ENCODE results near the gene ZNF555. TPM values are rescaled to one million over a fixed set of nuclear protein-coding genes. Genes with fewer than 3 reads are reported as not detected.

The ZNF555 gene
- polyA plus RNA-seq, 1 experiment = 7.1 TPM

DNA sequence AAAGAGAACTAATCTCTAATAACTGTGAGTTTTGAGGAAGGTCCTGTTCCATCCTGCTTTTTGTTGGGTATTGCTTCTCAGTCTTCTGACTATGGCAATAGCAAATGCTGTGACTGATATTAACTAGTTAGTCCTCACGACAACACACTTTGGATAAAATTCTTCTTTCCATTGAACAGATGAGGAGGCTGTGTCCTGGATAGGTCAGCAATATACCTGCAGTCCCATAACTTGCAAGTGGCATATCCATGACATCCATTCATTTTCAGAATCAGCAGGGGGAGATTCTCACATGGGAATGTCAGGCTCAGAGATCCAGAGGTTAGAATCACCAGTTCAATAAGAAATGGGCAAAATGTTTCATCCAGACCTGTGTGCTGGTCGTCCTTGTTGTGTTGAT, 14.3 kb upstream of the ZNF555 start:
- ChIA-PET CTCF (no interaction called here), POLR2A (no interaction called here)
- no peak for DNase-seq (ENCODE audit: low read depth, low spot score)
- TF ChIP-seq, protein P1, sequence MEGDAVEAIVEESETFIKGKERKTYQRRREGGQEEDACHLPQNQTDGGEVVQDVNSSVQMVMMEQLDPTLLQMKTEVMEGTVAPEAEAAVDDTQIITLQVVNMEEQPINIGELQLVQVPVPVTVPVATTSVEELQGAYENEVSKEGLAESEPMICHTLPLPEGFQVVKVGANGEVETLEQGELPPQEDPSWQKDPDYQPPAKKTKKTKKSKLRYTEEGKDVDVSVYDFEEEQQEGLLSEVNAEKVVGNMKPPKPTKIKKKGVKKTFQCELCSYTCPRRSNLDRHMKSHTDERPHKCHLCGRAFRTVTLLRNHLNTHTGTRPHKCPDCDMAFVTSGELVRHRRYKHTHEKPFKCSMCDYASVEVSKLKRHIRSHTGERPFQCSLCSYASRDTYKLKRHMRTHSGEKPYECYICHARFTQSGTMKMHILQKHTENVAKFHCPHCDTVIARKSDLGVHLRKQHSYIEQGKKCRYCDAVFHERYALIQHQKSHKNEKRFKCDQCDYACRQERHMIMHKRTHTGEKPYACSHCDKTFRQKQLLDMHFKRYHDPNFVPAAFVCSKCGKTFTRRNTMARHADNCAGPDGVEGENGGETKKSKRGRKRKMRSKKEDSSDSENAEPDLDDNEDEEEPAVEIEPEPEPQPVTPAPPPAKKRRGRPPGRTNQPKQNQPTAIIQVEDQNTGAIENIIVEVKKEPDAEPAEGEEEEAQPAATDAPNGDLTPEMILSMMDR (IDR thresholded peaks at IDR 0.05; ENCODE audit: low read depth, low read length) = no peak
- H3K9me3 ChIP-seq (ENCODE audit: control insufficient read depth, insufficient read depth, low read length) = peaks cover 58% of the 10 kb centered on the region
- H3K4me3 ChIP-seq (ENCODE audit: low read depth, low read length) = no peak overlapping the region
- no peaks in the 10 kb centered on the region for H3K27me3 ChIP-seq (ENCODE audit: control insufficient read depth, insufficient read depth, low read length)
- no peak overlapping the region for H3K27ac ChIP-seq (ENCODE audit: low read depth, low read length)

DNA sequence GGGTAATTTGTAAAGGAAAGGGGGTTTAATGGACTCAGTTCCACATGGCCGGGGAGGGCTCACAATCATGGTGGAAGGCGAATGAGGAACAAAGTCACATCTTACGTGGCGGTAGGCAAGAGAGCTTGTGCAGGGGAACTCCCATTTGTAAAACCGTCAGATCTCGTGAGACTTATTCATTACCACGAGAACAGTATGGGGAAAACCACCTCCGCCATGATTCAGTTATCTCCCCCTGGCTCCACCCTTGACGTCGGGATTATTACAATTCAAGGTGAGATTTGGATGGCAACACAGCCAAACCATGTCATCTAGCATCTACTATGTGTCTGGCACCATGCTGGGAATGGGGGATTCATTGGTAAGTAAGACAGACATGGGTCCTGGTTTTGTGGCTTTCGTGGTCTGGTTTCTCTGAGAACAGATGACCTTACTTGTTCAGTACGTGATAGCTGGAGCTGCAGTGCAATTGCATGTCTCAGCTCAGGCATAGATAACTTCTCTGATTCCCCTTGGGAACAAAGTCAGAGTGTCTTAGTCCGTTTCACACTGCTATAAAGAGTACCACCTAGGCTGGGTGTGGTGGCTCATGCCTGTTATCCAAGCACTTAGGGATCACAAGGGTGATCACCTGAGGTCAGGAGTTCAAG, 13.3 kb upstream of the ZNF555 start:
- CTCF ChIA-PET = no interaction called here
- Histone ChIP-seq H3K27ac (ENCODE audit: low read depth, low read length) (no peak overlapping the region), H3K9me3 (ENCODE audit: control insufficient read depth, insufficient read depth, low read length) (peaks cover 67% of the 10 kb centered on the region), H3K4me3 (ENCODE audit: low read depth, low read length) (no peak overlapping the region), H3K27me3 (ENCODE audit: control insufficient read depth, insufficient read depth, low read length) (no peaks in the 10 kb centered on the region)
- POLR2A ChIA-PET = no interaction called here
- TF ChIP-seq, protein P1 (IDR thresholded peaks at IDR 0.05; ENCODE audit: low read depth, low read length) = no peak
- no peak for DNase-seq (ENCODE audit: low read depth, low spot score)

DNA sequence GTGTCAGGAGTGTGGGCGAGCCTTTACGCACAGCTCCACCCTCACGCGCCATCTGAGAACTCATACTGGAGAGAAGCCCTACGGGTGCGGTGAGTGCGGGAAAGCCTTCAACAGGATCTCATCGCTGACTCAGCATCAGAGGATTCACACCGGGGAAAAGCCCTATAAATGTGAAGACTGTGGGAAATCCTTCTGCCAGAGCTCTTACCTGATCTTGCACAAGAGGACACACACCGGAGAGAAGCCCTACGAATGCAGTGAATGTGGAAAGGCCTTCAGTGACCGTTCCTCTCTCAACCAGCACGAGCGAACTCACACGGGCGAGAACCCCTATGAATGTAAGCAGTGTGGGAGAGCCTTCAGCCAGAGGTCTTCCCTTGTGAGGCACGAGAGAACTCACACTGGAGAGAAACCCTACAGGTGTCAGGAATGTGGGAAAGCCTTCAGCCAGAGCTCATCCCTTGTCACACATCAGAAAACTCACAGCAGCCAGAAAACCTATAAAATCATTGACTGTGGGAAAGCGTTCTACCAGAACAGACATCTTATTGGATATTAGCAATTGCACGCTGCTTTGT, 6.9 kb upstream of the ZNF555 start:
- TF ChIP-seq, protein P1 (IDR thresholded peaks at IDR 0.05; ENCODE audit: low read depth, low read length) = no peak
- peaks cover 88% of the 10 kb centered on the region for H3K9me3 ChIP-seq (ENCODE audit: control insufficient read depth, insufficient read depth, low read length)
- CTCF ChIA-PET = interaction anchor here (1.9 kb wide), 1 partner anchor 15 kb away, joined by 6 read pairs; no protein-coding TSS in a partner anchor

DNA sequence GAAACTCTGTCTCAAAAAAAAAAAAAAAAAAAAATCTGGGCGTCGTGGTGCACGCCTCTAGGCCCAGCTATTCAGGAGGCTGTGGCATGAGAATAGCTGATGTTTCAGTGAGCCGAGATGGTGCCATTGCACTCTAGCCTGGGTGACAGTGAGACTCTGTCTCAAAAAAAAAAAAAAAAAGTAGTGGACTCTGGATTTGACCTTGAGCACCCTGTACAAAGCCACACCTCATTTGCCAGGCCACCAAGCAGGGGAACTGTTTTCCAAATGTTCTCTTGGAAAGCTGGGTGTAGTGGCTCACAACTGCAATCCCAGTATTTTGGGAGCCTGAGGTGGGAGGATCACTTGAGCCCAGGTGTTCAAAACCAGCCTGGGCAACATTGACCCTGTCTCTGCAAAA, 3.8 kb upstream of the ZNF555 start:
- Histone ChIP-seq H3K4me3 (ENCODE audit: low read depth, low read length) (no peak overlapping the region), H3K9me3 (ENCODE audit: control insufficient read depth, insufficient read depth, low read length) (peaks cover 77% of the 10 kb centered on the region), H3K27ac (ENCODE audit: low read depth, low read length) (no peak overlapping the region), H3K27me3 (ENCODE audit: control insufficient read depth, insufficient read depth, low read length) (no peaks in the 10 kb centered on the region)
- TF ChIP-seq, protein P1 (IDR thresholded peaks at IDR 0.05; ENCODE audit: low read depth, low read length) = no peak
- ChIA-PET POLR2A (interaction anchor here (0.6 to 0.7 kb wide), 2 partner anchors 12 to 36 kb away, joined by 3 to 5 read pairs; no protein-coding TSS in a partner anchor), CTCF (no interaction called here)
- DNase-seq (ENCODE audit: low read depth, low spot score) = no peak

More for the DNA sequence above, 6.9 kb upstream of the ZNF555 start:
- Histone ChIP-seq H3K27me3 (ENCODE audit: control insufficient read depth, insufficient read depth, low read length) (no peaks in the 10 kb centered on the region), H3K27ac (ENCODE audit: low read depth, low read length) (no peak overlapping the region), H3K4me3 (ENCODE audit: low read depth, low read length) (no peak overlapping the region)
- no peak for DNase-seq (ENCODE audit: low read depth, low spot score)
- POLR2A ChIA-PET = no interaction called here

DNA sequence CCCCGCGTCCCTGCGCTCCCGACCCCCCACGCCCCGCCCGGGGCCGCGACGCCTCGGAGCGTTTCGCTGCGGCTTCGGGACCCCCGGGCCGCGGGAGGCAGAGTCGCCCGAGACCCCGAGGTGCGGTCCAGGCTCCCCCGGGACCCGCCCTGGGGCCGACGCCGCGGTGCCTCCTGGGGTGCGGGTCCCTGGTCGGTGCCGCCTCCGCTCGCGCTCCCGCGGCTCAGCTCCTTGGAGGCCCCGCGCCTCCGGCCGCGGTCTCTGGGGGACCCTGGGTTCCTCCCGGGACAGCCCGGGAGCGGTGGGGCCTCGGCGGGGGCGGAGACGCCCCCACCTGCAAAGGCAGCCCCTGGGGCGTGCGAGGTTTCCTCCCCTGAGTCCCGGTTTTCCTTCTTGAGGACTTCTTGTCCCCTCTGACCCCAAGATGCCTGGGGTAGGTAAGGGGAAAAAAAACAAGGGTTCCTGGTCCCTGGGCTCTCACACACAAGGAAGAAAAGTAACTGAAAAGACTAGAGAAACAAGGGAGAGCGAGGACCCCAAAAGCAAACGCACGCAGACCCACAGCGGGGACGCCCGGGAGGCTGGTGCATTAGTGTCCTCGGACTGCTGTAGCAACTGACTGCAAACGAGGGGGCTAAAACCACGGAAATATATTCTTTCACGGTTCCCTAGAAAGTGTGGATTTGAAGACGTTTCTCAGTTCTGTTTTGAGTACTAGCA, 740 bp downstream of the ZNF555 start:
- ChIA-PET POLR2A (interaction anchor here (1.0 to 1.8 kb wide), 2 partner anchors 109 to 366 kb away, joined by 3 to 9 read pairs; partner anchors contain the start of gene GADD45B), CTCF (interaction anchor here (1.3 kb wide), 1 partner anchor 9 kb away, joined by 7 read pairs; no protein-coding TSS in a partner anchor)
- Histone ChIP-seq H3K9me3 (ENCODE audit: control insufficient read depth, insufficient read depth, low read length) (peaks cover 54% of the 10 kb centered on the region), H3K4me3 (ENCODE audit: low read depth, low read length) (peak overlapping the region; percentile 79), H3K27me3 (ENCODE audit: control insufficient read depth, insufficient read depth, low read length) (no peaks in the 10 kb centered on the region), H3K27ac (ENCODE audit: low read depth, low read length) (no peak overlapping the region)
- DNase-seq (ENCODE audit: low read depth, low spot score) = no peak
- TF ChIP-seq, protein P1 (IDR thresholded peaks at IDR 0.05; ENCODE audit: low read depth, low read length) = no peak

Measured in AG04450 (cell line).